Activated B cell treated with CpG ODN at 0.5 μM for 24 hours (primary cell): ENCODE results near the gene FANCC. TPM values are rescaled to one million over a fixed set of nuclear protein-coding genes. Genes with fewer than 3 reads are reported as not detected.

Experiments
- ATAC-seq: fragments of 200-7000 bp; cut with Tn5 transposase; one replicate; pipeline ENCODE4 v1.10.0; 2021; ENCODE audit warnings: low read depth, mild to moderate bottlenecking, moderate library complexity
- CTCF ChIA-PET: fragments of 350-600 bp; sonication (Branson Sonifier 250); formaldehyde crosslinking; loops from one replicate; lab custom pipeline; 2021; ENCODE audit warnings: antibody characterized with exemption; lab: Charles Lee
- POLR2A ChIA-PET: fragments of 350-600 bp; sonication (Branson Sonifier 250); formaldehyde crosslinking; loops from one replicate; lab custom pipeline; 2021; ENCODE audit warnings: antibody characterized with exemption; lab: Charles Lee
- DNase-seq: peaks from one replicate; pipeline ENCODE4 v3.0.0; 2022
- H3K27ac Mint-ChIP-seq: one replicate; pipeline ENCODE4 v1.8.0; 2020; ENCODE audit warnings: mixed read lengths
- H3K27me3 Mint-ChIP-seq: one replicate; pipeline ENCODE4 v1.8.0; 2021; ENCODE audit warnings: mixed read lengths
- H3K36me3 Mint-ChIP-seq: one replicate; pipeline ENCODE4 v1.8.0; 2021; ENCODE audit warnings: low read depth, mixed read lengths
- H3K4me1 Mint-ChIP-seq: one replicate; pipeline ENCODE4 v1.8.0; 2021; ENCODE audit warnings: mixed read lengths
- H3K4me3 Mint-ChIP-seq: one replicate; pipeline ENCODE4 v1.8.0; 2020; ENCODE audit warnings: mild to moderate bottlenecking, mixed read lengths
- H3K9me3 Mint-ChIP-seq: one replicate; pipeline ENCODE4 v1.8.0; 2020; ENCODE audit warnings: mixed read lengths
- intact Hi-C: fragments of 100-400 bp; cut with micrococcal nuclease; formaldehyde crosslinking; loops from one replicate; pipeline ENCODE4 v1.15.1; 2024
- total RNA-seq: library from RNA; stranded (reverse); gene quantifications from 2 replicates; pipeline ENCODE4 v1.2.3, GENCODE V29; 2022
- TF ChIP-seq, protein P1 (sequence below): fragments of 200-600 bp; IDR thresholded peaks from one replicate; pipeline ENCODE4 v1.8.0; 2022; ENCODE audit warnings: antibody characterized with exemption, mild to moderate bottlenecking

The FANCC gene
- total RNA-seq, 1 donor from 2014 or later = 11.4 TPM

- no peaks in the 10 kb centered on the region for H3K27me3 Mint-ChIP-seq
- intact Hi-C loops = no loop called here
- peaks cover 15% of the 10 kb centered on the region for H3K36me3 Mint-ChIP-seq
- ChIA-PET CTCF (no interaction called here), POLR2A (no interaction called here)
- H3K4me3 Mint-ChIP-seq = no peak overlapping the region
- H3K9me3 Mint-ChIP-seq = no peaks in the 10 kb centered on the region
- H3K4me1 Mint-ChIP-seq = peaks cover 2% of the 10 kb centered on the region
- ATAC-seq (no peak), DNase-seq (no peak)
- H3K27ac Mint-ChIP-seq = no peak overlapping the region
- TF ChIP-seq, protein P1, sequence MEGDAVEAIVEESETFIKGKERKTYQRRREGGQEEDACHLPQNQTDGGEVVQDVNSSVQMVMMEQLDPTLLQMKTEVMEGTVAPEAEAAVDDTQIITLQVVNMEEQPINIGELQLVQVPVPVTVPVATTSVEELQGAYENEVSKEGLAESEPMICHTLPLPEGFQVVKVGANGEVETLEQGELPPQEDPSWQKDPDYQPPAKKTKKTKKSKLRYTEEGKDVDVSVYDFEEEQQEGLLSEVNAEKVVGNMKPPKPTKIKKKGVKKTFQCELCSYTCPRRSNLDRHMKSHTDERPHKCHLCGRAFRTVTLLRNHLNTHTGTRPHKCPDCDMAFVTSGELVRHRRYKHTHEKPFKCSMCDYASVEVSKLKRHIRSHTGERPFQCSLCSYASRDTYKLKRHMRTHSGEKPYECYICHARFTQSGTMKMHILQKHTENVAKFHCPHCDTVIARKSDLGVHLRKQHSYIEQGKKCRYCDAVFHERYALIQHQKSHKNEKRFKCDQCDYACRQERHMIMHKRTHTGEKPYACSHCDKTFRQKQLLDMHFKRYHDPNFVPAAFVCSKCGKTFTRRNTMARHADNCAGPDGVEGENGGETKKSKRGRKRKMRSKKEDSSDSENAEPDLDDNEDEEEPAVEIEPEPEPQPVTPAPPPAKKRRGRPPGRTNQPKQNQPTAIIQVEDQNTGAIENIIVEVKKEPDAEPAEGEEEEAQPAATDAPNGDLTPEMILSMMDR = no peak
These were observed 229.8 kb downstream of the FANCC start for GRCh38 chr9:95087659-95088242.

DNA sequence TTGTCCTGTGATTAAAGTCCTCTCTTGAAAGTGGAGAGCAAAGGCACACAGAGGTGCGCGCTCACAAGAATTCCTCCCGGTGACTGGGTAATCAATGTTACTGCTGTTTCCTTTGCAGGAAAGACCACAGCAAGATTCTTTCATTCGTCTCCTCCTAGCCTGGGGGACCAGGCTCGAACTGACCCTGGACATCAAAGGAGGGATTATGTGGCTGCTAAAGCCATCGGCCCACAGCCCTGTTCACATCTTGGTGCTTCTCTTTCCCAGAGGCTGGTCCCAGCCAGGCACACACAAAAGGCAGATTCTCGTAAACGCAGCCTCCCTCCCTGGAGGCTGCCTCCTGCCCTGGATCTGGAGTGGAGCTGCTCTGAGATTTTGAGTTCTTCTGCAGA lies 230.9 kb downstream of the FANCC start:
- intact Hi-C loops = no loop called here
- H3K4me3 Mint-ChIP-seq = no peak overlapping the region
- peaks cover 25% of the 10 kb centered on the region for H3K36me3 Mint-ChIP-seq
- H3K27ac Mint-ChIP-seq = no peak overlapping the region
- DNase-seq (no peak), ATAC-seq (no peak)
- TF ChIP-seq, protein P1 = no peak
- H3K27me3 Mint-ChIP-seq = no peaks in the 10 kb centered on the region
- peaks cover 2% of the 10 kb centered on the region for H3K4me1 Mint-ChIP-seq
- H3K9me3 Mint-ChIP-seq = no peaks in the 10 kb centered on the region
- CTCF ChIA-PET = no interaction called here
- POLR2A ChIA-PET = no interaction called here

DNA sequence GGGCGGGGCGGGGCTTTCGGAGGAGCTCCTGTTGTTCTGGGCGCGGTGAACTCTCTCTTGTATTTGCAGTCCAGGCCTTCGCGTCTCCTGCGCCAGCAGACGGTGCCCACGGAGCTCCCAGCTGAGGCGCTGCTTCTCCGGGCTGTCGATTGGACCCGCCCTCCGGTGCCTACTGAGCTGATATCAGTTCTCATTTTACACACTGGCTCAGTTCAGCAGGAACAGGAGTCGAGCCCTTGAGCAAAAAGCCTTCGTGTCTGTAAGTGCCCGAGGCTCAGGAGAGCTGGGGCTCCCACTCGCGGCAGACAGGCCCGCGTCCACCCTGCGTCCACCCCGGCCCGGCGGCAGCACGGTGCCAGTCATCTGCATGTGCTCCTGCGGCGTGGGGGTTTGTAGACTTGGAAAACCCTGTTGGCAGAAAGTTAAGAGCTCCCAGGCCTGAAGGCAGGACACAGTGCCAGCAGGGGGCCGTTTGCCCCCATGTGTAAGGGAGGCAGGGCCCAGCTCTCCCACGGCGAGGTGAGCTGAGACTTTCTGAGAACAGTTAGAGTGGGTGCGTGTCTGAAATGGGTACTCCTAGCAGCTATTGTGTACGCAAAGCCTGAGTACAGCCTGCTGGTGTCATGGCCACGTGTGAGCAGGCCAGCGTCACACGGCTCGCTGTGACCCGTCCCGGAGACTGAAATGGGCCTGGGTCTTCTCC lies 231.5 kb downstream of the FANCC start:
- TF ChIP-seq, protein P1 = no peak
- POLR2A ChIA-PET = no interaction called here
- Mint-ChIP-seq H3K4me1 (no peaks in the 10 kb centered on the region), H3K4me3 (no peak overlapping the region), H3K27me3 (no peaks in the 10 kb centered on the region), H3K27ac (no peak overlapping the region), H3K36me3 (peaks cover 29% of the 10 kb centered on the region), H3K9me3 (no peaks in the 10 kb centered on the region)
- CTCF ChIA-PET = no interaction called here
- DNase-seq (no peak), ATAC-seq (no peak)
- intact Hi-C loops = no loop called here

- H3K27ac Mint-ChIP-seq = no peak overlapping the region
- no peaks in the 10 kb centered on the region for H3K9me3 Mint-ChIP-seq
- H3K4me3 Mint-ChIP-seq = no peak overlapping the region
- ATAC-seq (no peak), DNase-seq (no peak)
- TF ChIP-seq, protein P1 = no peak
- H3K36me3 Mint-ChIP-seq = peaks cover 29% of the 10 kb centered on the region
- H3K4me1 Mint-ChIP-seq = no peaks in the 10 kb centered on the region
- intact Hi-C loops = no loop called here
- no peaks in the 10 kb centered on the region for H3K27me3 Mint-ChIP-seq
- POLR2A ChIA-PET = no interaction called here
- CTCF ChIA-PET = no interaction called here
These were observed 232.3 kb downstream of the FANCC start for GRCh38 chr9:95085036-95085770.

- Mint-ChIP-seq H3K4me1 (no peaks in the 10 kb centered on the region), H3K9me3 (no peaks in the 10 kb centered on the region), H3K27ac (no peak overlapping the region), H3K4me3 (no peak overlapping the region), H3K36me3 (peaks cover 29% of the 10 kb centered on the region), H3K27me3 (no peaks in the 10 kb centered on the region)
- intact Hi-C loops = no loop called here
- ChIA-PET CTCF (no interaction called here), POLR2A (no interaction called here)
- ATAC-seq (no peak), DNase-seq (no peak)
- TF ChIP-seq, protein P1 = no peak
These were observed 233.1 kb downstream of the FANCC start for GRCh38 chr9:95084254-95084934.
